Measurements from ENCODE around the gene EFNA2.
"Not testable (repeated sequence)": the region's sequence is repeated elsewhere in the genome, so short reads cannot be mapped to it uniquely, and the experiment has no call there.

EFNA2 gene

GRCh38 chr19:1322198-1322981, 36.7 kb downstream of the EFNA2 start:
- no peak for DNase-seq

GRCh38 chr19:1324249-1324805, 38.7 kb downstream of the EFNA2 start:
- DNase-seq, result no peak

- DNase-seq, result peak; percentile 84
Measured at GRCh38 chr19:1324806-1325567, 39.3 kb downstream of the EFNA2 start.

GRCh38 chr19:1325568-1326294, 40.1 kb downstream of the EFNA2 start:
- DNase-seq, result no peak

GRCh38 chr19:1327125-1327524, 41.5 kb downstream of the EFNA2 start:
- no peak for DNase-seq

GRCh38 chr19:1332208-1332607, 46.5 kb downstream of the EFNA2 start:
- DNase-seq, result not testable (repeated sequence)

- no peak for DNase-seq
Measured at GRCh38 chr19:1336079-1336684, 50.5 kb downstream of the EFNA2 start.

GRCh38 chr19:1340681-1341469, 55.2 kb downstream of the EFNA2 start:
- no peak for DNase-seq

- no peak for DNase-seq
Measured at GRCh38 chr19:1343041-1343440, 57.4 kb downstream of the EFNA2 start.

GRCh38 chr19:1349211-1349610, 63.5 kb downstream of the EFNA2 start:
- DNase-seq, result no peak

- no peak for DNase-seq
Measured at GRCh38 chr19:1350867-1351266, 65.2 kb downstream of the EFNA2 start.

All from left hindlimb (tissue), 1 donor.